PFSK-1 (cell line): ENCODE measurements around the gene ULK4.

Source experiments
- POLR2AphosphoS5 ChIP-seq: IDR thresholded peaks from 2 replicates; pipeline ENCODE4 v1.6.1; 2012; ENCODE audit warnings: low read depth, mild to moderate bottlenecking, control low read depth, low read length, moderate library complexity
- REST ChIP-seq, 2 experiments: IDR thresholded peaks; 2 replicates each; pipeline versions ENCODE4 v1.6.1 to v1.8.0; 2011 to 2012; ENCODE audit warnings: low read depth in 2 of 2, low read length in 2 of 2, control low read depth in 1 of 2, inconsistent platforms in 1 of 2, mild to moderate bottlenecking in 1 of 2, moderate library complexity in 1 of 2; ENCODE audit not compliant: insufficient read depth in 1 of 2
- SIN3A ChIP-seq: IDR thresholded peaks from 2 replicates; pipeline ENCODE4 v1.6.1; 2012; ENCODE audit warnings: mild to moderate bottlenecking, low read length, moderate library complexity, borderline replicate concordance; ENCODE audit not compliant: insufficient read depth
- TAF1 ChIP-seq: IDR thresholded peaks from 2 replicates; pipeline ENCODE4 v1.6.1; 2012; ENCODE audit warnings: low read length, control low read depth, borderline replicate concordance; ENCODE audit not compliant: insufficient read depth

GRCh38 chr3:41853540-41854196, 108.2 kb downstream of the ULK4 start:
- TF ChIP-seq TAF1, result no peak
- TF ChIP-seq POLR2AphosphoS5, result no peak
- no peak for TF ChIP-seq REST (IDR thresholded peaks at IDR 0.05; ENCODE audit: insufficient read depth in 1 of 2, low read depth in 2 of 2, low read length in 2 of 2)
- TF ChIP-seq SIN3A, result no peak
